ENCODE data around the gene FNTB.

- no peak for TF ChIP-seq CTCF (IDR thresholded peaks at IDR 0.05)
- TF ChIP-seq POLR2A (IDR thresholded peaks at IDR 0.05) = no peak
Measured at GRCh38 chr14:64990939-64991338, 4.2 kb downstream of the FNTB start.
